Bronchial epithelial cell (primary cell): Measurements from ENCODE around the gene PLIN4. TPM values are rescaled to one million over a fixed set of nuclear protein-coding genes. Genes with fewer than 3 reads are reported as not detected.

Experiments used
- DNase-seq: peaks from one replicate; pipeline ENCODE4 v3.0.0-alpha.2; 2010; ENCODE audit warnings: low read depth
- FAIRE-seq: peaks from 2 replicates; lab custom pipeline; 2011; peaks lifted over from hg19 to GRCh38; lab: Jason Lieb, UNC
- H3K27me3 ChIP-seq: 2 replicates; pipeline ENCODE4 v1.5.1; 2011; ENCODE audit warnings: low read length; ENCODE audit not compliant: control insufficient read depth, insufficient read depth
- H3K36me3 ChIP-seq: 2 replicates; pipeline ENCODE4 v1.5.1; 2011; ENCODE audit warnings: low read length; ENCODE audit not compliant: control insufficient read depth, insufficient read depth
- H3K4me3 ChIP-seq: 2 replicates; pipeline ENCODE4 v1.5.1; 2011; ENCODE audit warnings: mild to moderate bottlenecking, low read depth, low read length, control low read depth
- CTCF ChIP-seq: IDR thresholded peaks from 2 replicates; pipeline ENCODE4 v1.5.1; 2011; ENCODE audit warnings: mild to moderate bottlenecking, moderate library complexity, low read length, control low read depth, inconsistent platforms; ENCODE audit not compliant: insufficient read depth, severe bottlenecking
- total RNA-seq: library from RNA; depleted of rRNA; stranded (reverse); fragments of >200 nt; gene quantifications from 2 replicates; pipeline ENCODE4 v1.2.1, GENCODE V29; 2014

The PLIN4 gene
- total RNA-seq, 1 donor from 2014 or later, result 4.7 TPM

DNA sequence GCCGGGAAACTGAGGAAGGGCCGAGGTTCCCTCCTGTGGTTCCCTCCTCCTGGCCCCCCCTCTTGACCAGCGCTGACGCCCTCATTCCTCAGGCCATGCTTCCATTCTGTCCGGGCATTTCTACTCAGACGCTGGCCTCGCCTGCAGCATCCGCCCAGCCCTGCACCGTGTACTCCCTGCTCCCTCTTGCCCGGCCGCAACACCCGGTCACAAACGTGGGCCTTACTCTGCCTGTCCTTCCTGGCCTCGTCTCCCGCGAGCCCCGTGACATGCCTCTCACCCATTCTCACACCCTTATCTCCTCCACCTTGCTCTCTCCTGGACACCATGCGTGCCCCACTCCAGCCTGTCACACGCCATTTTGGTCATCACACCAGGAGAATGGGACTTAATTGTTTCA lies 34.9 kb downstream of the PLIN4 start:
- Histone ChIP-seq H3K4me3 (no peak overlapping the region), H3K36me3 (peaks cover 9% of the 10 kb centered on the region), H3K27me3 (no peaks in the 10 kb centered on the region)
- no peak for TF ChIP-seq CTCF
- no peak for FAIRE-seq
- DNase-seq, result no peak

- H3K36me3 ChIP-seq, result peaks cover 10% of the 10 kb centered on the region
- TF ChIP-seq CTCF, result no peak
- no peak overlapping the region for H3K4me3 ChIP-seq
- FAIRE-seq (no peak), DNase-seq (no peak)
- H3K27me3 ChIP-seq, result no peaks in the 10 kb centered on the region
Observed at GRCh38 chr19:4482721-4483364, 35.4 kb downstream of the PLIN4 start.

GRCh38 chr19:4477034-4477801 lies 41.1 kb downstream of the PLIN4 start:
- FAIRE-seq (no peak), DNase-seq (no peak)
- no peak for TF ChIP-seq CTCF
- Histone ChIP-seq H3K36me3 (peaks cover 16% of the 10 kb centered on the region), H3K27me3 (no peaks in the 10 kb centered on the region), H3K4me3 (no peak overlapping the region)

DNA sequence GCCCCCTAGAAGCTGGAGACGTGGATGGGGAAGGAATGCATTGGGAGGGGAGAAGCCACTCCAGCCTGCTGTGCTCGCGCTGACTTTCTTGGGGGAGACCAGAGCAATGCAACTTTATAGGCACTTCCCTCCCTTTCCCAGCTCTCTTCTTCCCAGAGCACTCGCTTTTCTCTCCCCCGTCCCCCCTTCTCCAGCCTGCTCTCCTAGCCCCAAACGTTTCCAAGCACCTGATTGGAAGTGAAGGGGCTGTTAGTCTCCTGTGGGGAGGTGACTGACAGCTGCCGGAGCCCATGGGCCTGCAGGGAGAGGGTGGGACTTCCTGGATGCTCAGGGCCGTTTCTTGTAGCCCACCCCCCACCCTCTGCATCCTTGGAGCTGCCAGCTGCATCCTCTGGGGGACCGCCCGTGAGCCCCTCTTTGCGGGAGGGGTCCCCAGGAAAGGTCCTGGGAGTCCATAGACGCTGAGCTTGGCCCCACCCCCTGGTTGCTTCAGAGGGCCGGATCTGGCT lies 43.7 kb downstream of the PLIN4 start:
- peak; percentile 48 for DNase-seq
- Histone ChIP-seq H3K4me3 (peak overlapping the region; percentile 27), H3K36me3 (peaks cover 14% of the 10 kb centered on the region), H3K27me3 (no peaks in the 10 kb centered on the region)
- no peak for TF ChIP-seq CTCF
- FAIRE-seq, result no peak

DNA sequence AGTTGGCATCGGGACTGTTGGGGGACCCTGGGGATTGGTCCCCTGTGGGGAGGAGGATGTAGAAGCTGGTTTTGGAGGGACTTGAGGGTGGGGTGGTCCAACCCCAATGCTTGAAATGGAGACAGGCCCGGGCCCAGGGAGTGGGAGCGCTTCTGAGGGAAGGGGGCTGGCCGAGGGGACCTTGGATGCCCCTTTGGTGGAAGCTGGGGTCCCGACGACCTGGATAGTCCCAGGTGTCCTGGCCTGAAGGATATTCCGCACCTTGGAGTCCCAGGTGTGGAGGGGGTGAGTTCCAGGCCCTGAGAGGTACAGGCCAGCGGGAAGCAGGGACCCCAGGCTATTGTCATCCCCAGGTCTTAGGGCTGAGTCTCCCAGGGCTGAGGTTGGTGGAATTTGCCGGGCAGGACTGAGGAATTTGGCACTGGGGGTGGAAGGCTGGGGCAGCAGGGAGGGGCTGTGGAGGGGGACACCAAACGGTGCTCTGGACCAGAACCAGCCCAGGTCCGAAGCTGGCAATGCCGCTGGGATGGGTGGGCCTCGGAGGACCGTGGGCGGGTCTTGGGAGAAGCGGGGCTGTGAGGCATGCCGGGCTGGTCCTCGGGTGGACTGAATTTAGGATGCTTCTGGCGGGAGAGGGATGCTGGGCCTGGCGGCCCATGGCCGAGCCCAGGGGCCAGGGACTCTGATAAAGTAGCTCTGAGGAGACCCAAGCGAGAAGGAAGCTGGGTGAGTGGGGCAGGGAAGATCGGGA lies 44.3 kb downstream of the PLIN4 start:
- no peak for TF ChIP-seq CTCF
- no peak for FAIRE-seq
- Histone ChIP-seq H3K36me3 (peaks cover 14% of the 10 kb centered on the region), H3K4me3 (peak overlapping the region; percentile 78), H3K27me3 (no peaks in the 10 kb centered on the region)
- DNase-seq, result no peak
